H9 (cell line): ENCODE measurements around the gene TYW1. TPM values are rescaled to one million over a fixed set of nuclear protein-coding genes. Genes with fewer than 3 reads are reported as not detected.
"Not testable (repeated sequence)": the region's sequence is repeated elsewhere in the genome, so short reads cannot be mapped to it uniquely, and the experiment has no call there.

ENCODE experiments used
- DNase-seq: peaks from one replicate; pipeline ENCODE4 v3.0.0-alpha.2; 2017
- H2AFZ ChIP-seq: one replicate; pipeline ENCODE4 v1.6.1; 2013; ENCODE audit warnings: mild to moderate bottlenecking, low read length, control low read depth, moderate library complexity
- H2AK5ac ChIP-seq: 2 replicates; pipeline ENCODE4 v1.6.1; 2013; ENCODE audit warnings: low read length, control low read depth, mixed read lengths; ENCODE audit not compliant: insufficient read length
- H2BK120ac ChIP-seq: one replicate; pipeline ENCODE4 v1.6.1; 2013; ENCODE audit warnings: low read depth, mild to moderate bottlenecking, low read length, control low read depth, inconsistent platforms; ENCODE audit not compliant: poor library complexity, severe bottlenecking
- H2BK12ac ChIP-seq: 2 replicates; pipeline ENCODE4 v1.6.1; 2013; ENCODE audit warnings: low read length, control low read depth, mixed read lengths, low read depth; ENCODE audit not compliant: insufficient read length
- H2BK15ac ChIP-seq: 2 replicates; pipeline ENCODE4 v1.6.1; 2013; ENCODE audit warnings: low read depth, low read length, control low read depth
- H2BK20ac ChIP-seq: one replicate; pipeline ENCODE4 v1.6.1; 2013; ENCODE audit warnings: low read depth, mild to moderate bottlenecking, low read length, control low read depth, inconsistent platforms; ENCODE audit not compliant: poor library complexity, severe bottlenecking
- H2BK5ac ChIP-seq: 2 replicates; pipeline ENCODE4 v1.6.1; 2013; ENCODE audit warnings: low read length, control low read depth, mixed read lengths; ENCODE audit not compliant: insufficient read length
- H3K14ac ChIP-seq: 2 replicates; pipeline ENCODE4 v1.6.1; 2013; ENCODE audit warnings: low read length, control low read depth; ENCODE audit not compliant: insufficient read depth
- H3K18ac ChIP-seq: 2 replicates; pipeline ENCODE4 v1.6.1; 2013; ENCODE audit warnings: low read depth, mild to moderate bottlenecking, mixed read lengths, low read length, control low read depth; ENCODE audit not compliant: insufficient read length
- H3K23ac ChIP-seq: 2 replicates; pipeline ENCODE4 v1.6.1; 2013; ENCODE audit warnings: low read length, control low read depth, mixed read lengths, low read depth; ENCODE audit not compliant: insufficient read length
- H3K23me2 ChIP-seq: 2 replicates; pipeline ENCODE4 v1.6.1; 2013; ENCODE audit warnings: low read depth, mild to moderate bottlenecking, mixed read lengths, low read length, control low read depth; ENCODE audit not compliant: insufficient read length, poor library complexity, severe bottlenecking
- H3K27ac ChIP-seq: 2 replicates; pipeline ENCODE4 v1.5.1; 2013; ENCODE audit warnings: low read length, control low read depth, mixed read lengths, low read depth; ENCODE audit not compliant: insufficient read length
- H3K27me3 ChIP-seq: 2 replicates; pipeline ENCODE4 v1.6.1; 2013; ENCODE audit warnings: low read length, control low read depth, inconsistent platforms; ENCODE audit not compliant: insufficient read depth
- H3K4ac ChIP-seq: 2 replicates; pipeline ENCODE4 v1.6.1; 2013; ENCODE audit warnings: low read depth, mild to moderate bottlenecking, control low read depth, inconsistent platforms, low read length, moderate library complexity
- H3K4me1 ChIP-seq: 2 replicates; pipeline ENCODE4 v1.6.1; 2013; ENCODE audit warnings: low read length, control low read depth, inconsistent platforms; ENCODE audit not compliant: insufficient read depth
- H3K4me2 ChIP-seq: 2 replicates; pipeline ENCODE4 v1.6.1; 2013; ENCODE audit warnings: low read length, control low read depth, mixed read lengths; ENCODE audit not compliant: insufficient read length, insufficient read depth
- H3K56ac ChIP-seq: 2 replicates; pipeline ENCODE4 v1.6.1; 2013; ENCODE audit warnings: low read depth, mild to moderate bottlenecking, mixed read lengths, low read length, control low read depth; ENCODE audit not compliant: insufficient read length
- H3K79me1 ChIP-seq: 2 replicates; pipeline ENCODE4 v1.6.1; 2013; ENCODE audit warnings: low read depth, mild to moderate bottlenecking, moderate library complexity, low read length, control low read depth, inconsistent platforms; ENCODE audit not compliant: insufficient read depth, poor library complexity, severe bottlenecking
- H3K79me2 ChIP-seq: 2 replicates; pipeline ENCODE4 v1.6.1; 2013; ENCODE audit warnings: low read length, control low read depth, inconsistent platforms; ENCODE audit not compliant: insufficient read depth
- H3K9ac ChIP-seq: 2 replicates; pipeline ENCODE4 v1.6.1; 2013; ENCODE audit warnings: low read length, control low read depth, mixed read lengths; ENCODE audit not compliant: insufficient read length; ENCODE audit errors: extremely low read depth
- H3K9me3 ChIP-seq: one replicate; pipeline ENCODE4 v1.6.1; 2013; ENCODE audit warnings: low read depth, low read length, inconsistent platforms; ENCODE audit not compliant: control insufficient read depth
- H3T11ph ChIP-seq: one replicate; pipeline ENCODE4 v1.6.1; 2013; ENCODE audit warnings: mild to moderate bottlenecking, low read length, control low read depth, inconsistent platforms
- H4K20me1 ChIP-seq: one replicate; pipeline ENCODE4 v1.6.1; 2013; ENCODE audit not compliant: control insufficient read depth, insufficient read length, insufficient read depth
- H4K5ac ChIP-seq: 2 replicates; pipeline ENCODE4 v1.6.1; 2013; ENCODE audit warnings: low read depth, mild to moderate bottlenecking, mixed read lengths, low read length, control low read depth; ENCODE audit not compliant: insufficient read length
- H4K8ac ChIP-seq: replicated peaks from 2 replicates; pipeline ENCODE4 v1.6.1; 2013; ENCODE audit warnings: low read length, control low read depth, mixed read lengths, low read depth; ENCODE audit not compliant: insufficient read length
- H4K91ac ChIP-seq: 2 replicates; pipeline ENCODE4 v1.6.1; 2013; ENCODE audit warnings: low read depth, mild to moderate bottlenecking, moderate library complexity, mixed read lengths, low read length, control low read depth; ENCODE audit not compliant: insufficient read length
- H3K27ac Mint-ChIP-seq, 3 experiments: 2 replicates in 2 of 3; 3 replicates in 1 of 3; pipeline ENCODE4 v1.8.0; 2020 to 2021; ENCODE audit warnings: mixed read lengths in 3 of 3, mild to moderate bottlenecking in 1 of 3, moderate library complexity in 1 of 3
- H3K27me3 Mint-ChIP-seq: 2 replicates; pipeline ENCODE4 v1.8.0; 2021; ENCODE audit warnings: low read depth, mild to moderate bottlenecking, moderate library complexity, mixed read lengths
- H3K36me3 Mint-ChIP-seq, 3 experiments: 2 replicates in 2 of 3; 3 replicates in 1 of 3; pipeline ENCODE4 v1.8.0; 2020 to 2021; ENCODE audit warnings: low read depth in 3 of 3, mixed read lengths in 3 of 3; ENCODE audit not compliant: insufficient read depth in 1 of 3
- H3K4me1 Mint-ChIP-seq, 2 experiments: 2 replicates each; pipeline ENCODE4 v1.8.0; 2020; ENCODE audit warnings: mixed read lengths in 2 of 2
- H3K4me3 Mint-ChIP-seq, 2 experiments: 2 replicates in 1 of 2; 3 replicates in 1 of 2; pipeline ENCODE4 v1.8.0; 2020 to 2021; ENCODE audit warnings: mild to moderate bottlenecking in 2 of 2, mixed read lengths in 2 of 2, moderate library complexity in 1 of 2
- H3K9me3 Mint-ChIP-seq, 2 experiments: 2 replicates in 1 of 2; 3 replicates in 1 of 2; pipeline ENCODE4 v1.8.0; 2020; ENCODE audit warnings: mild to moderate bottlenecking in 2 of 2, mixed read lengths in 2 of 2, moderate library complexity in 1 of 2
- CTCF ChIP-seq: fragments of 200-600 bp; sonication (generic); conservative IDR thresholded peaks from 3 replicates; pipeline ENCODE4 v1.8.0; 2021; ENCODE audit warnings: antibody characterized with exemption, mild to moderate bottlenecking
- WGBS: extraction: QIAGEN DNeasy Blood & Tissue Kit; methylation state at CpG from one replicate; pipeline ENCODE4 v1.1.7; 2013; ENCODE audit warnings: missing lambda C conversion rate, low lambda C conversion rate, mixed read lengths; ENCODE audit not compliant: insufficient read length; ENCODE audit errors: extremely low coverage; 5-methylcytosine and 5-hydroxymethylcytosine counted together
- total RNA-seq: library from RNA; stranded (reverse); gene quantifications from 2 replicates; pipeline ENCODE4 v1.2.1, GENCODE V29; 2021

The TYW1 gene
- total RNA-seq, 1 experiment from 2014 or later = 22.3 TPM

GRCh38 chr7:67008260-67008659 is 11.6 kb downstream of the TYW1 start:
- Histone ChIP-seq H3K18ac (no peak overlapping the region), H4K20me1 (no peaks in the 10 kb centered on the region), H2BK12ac (no peak overlapping the region), H4K5ac (no peak overlapping the region), H3K27ac (no peak overlapping the region), H3T11ph (no peak overlapping the region), H3K79me1 (no peaks in the 10 kb centered on the region), H2AK5ac (no peak overlapping the region), H2BK20ac (no peak overlapping the region), H3K56ac (no peak overlapping the region), H2BK120ac (no peak overlapping the region), H3K4ac (no peak overlapping the region), H4K91ac (no peak overlapping the region), H2BK5ac (no peak overlapping the region), H2BK15ac (no peak overlapping the region), H4K8ac (no peak overlapping the region), H3K27me3 (no peaks in the 10 kb centered on the region), H3K9me3 (no peaks in the 10 kb centered on the region), H3K4me1 (no peaks in the 10 kb centered on the region), H3K14ac (no peak overlapping the region), H3K79me2 (no peaks in the 10 kb centered on the region), H3K23ac (no peak overlapping the region), H3K9ac (no peak overlapping the region), H2AFZ (no peak overlapping the region), H3K4me2 (no peak overlapping the region), H3K23me2 (no peaks in the 10 kb centered on the region)
- H3K27ac Mint-ChIP-seq = peak overlapping the region in 2 of 3 experiments; percentile 85 to 90; a peak in 4 of 7 replicates
- H3K4me3 Mint-ChIP-seq = no peak overlapping the region
- no peaks in the 10 kb centered on the region for H3K9me3 Mint-ChIP-seq
- no peak for DNase-seq
- H3K4me1 Mint-ChIP-seq = peaks cover 7 to 8% of the 10 kb centered on the region in 2 experiments
- TF ChIP-seq CTCF = no peak
- H3K27me3 Mint-ChIP-seq = no peaks in the 10 kb centered on the region
- WGBS = no CpG with 5 or more reads among the region's 4 CpGs
- peaks cover 9 to 70% (median 48%) of the 10 kb centered on the region in 3 experiments for H3K36me3 Mint-ChIP-seq

- H3K27me3 ChIP-seq, H4K8ac ChIP-seq, H4K5ac ChIP-seq, H3K4me1 Mint-ChIP-seq, H3K9ac ChIP-seq, H3K23me2 ChIP-seq, H3K4ac ChIP-seq, H3K4me2 ChIP-seq, H3K56ac ChIP-seq, H3K23ac ChIP-seq, H4K20me1 ChIP-seq, H3K14ac ChIP-seq, H2AFZ ChIP-seq, H3K79me2 ChIP-seq, H2BK12ac ChIP-seq, H3K27ac ChIP-seq, H3K4me3 Mint-ChIP-seq, H3K79me1 ChIP-seq, H2BK20ac ChIP-seq, H3K18ac ChIP-seq, H3K9me3 Mint-ChIP-seq, H3T11ph ChIP-seq, H2BK15ac ChIP-seq, H2BK5ac ChIP-seq, H3K27ac Mint-ChIP-seq, H2BK120ac ChIP-seq, H2AK5ac ChIP-seq, DNase-seq, H3K9me3 ChIP-seq, H3K4me1 ChIP-seq, H4K91ac ChIP-seq, H3K27me3 Mint-ChIP-seq: not testable (repeated sequence)
- WGBS = no CpG with 5 or more reads among the region's 3 CpGs
- H3K36me3 Mint-ChIP-seq = peaks cover 16 to 73% (median 58%) of the 10 kb centered on the region in 3 experiments
Observed at GRCh38 chr7:67009677-67010076, 13.0 kb downstream of the TYW1 start.
